Caco-2 (cell line): ENCODE measurements around the gene PHETA1. TPM values are rescaled to one million over a fixed set of nuclear protein-coding genes. Genes with fewer than 3 reads are reported as not detected.

Source experiments
- BruUV-seq: library from RNA; stranded (reverse); fragments of 400-500 nt; replicated peaks from 2 replicates; lab custom pipeline; 2021; lab: Mats Ljungman, UMichigan
- CTCF ChIA-PET: fragments of 300-600 bp; sonication (Branson Sonifier 250); formaldehyde crosslinking; loops from one replicate; lab custom pipeline; 2022; ENCODE audit warnings: antibody characterized with exemption; lab: Charles Lee
- POLR2A ChIA-PET: fragments of 300-600 bp; sonication (Branson Sonifier 250); formaldehyde crosslinking; loops from one replicate; lab custom pipeline; 2022; ENCODE audit warnings: antibody characterized with exemption; lab: Charles Lee
- DNase-seq, 2 experiments: peaks; one replicate each; pipeline versions ENCODE4 v3.0.0 to v3.0.0-alpha.2; 2020 to 2022
- H3K27me3 ChIP-seq: replicated peaks from 2 replicates; pipeline ENCODE4 v1.6.0; 2011; ENCODE audit warnings: low read length; ENCODE audit not compliant: control insufficient read depth, insufficient read depth
- H3K36me3 ChIP-seq: 2 replicates; pipeline ENCODE4 v1.5.1; 2011; ENCODE audit warnings: low read length; ENCODE audit not compliant: control insufficient read depth, insufficient read depth
- H3K4me1 ChIP-seq: fragments of 250-450 bp; sonication (Bioruptor Pico); 2 replicates; pipeline ENCODE4 v1.5.1; 2020; ENCODE audit warnings: mild to moderate bottlenecking
- H3K4me3 ChIP-seq: 2 replicates; pipeline ENCODE4 v1.5.1; 2011; ENCODE audit warnings: low read depth, mild to moderate bottlenecking, control low read depth, low read length
- H3K9me3 ChIP-seq: fragments of 250-450 bp; sonication (Bioruptor Pico); 2 replicates; pipeline ENCODE4 v1.5.1; 2020; ENCODE audit warnings: mild to moderate bottlenecking, moderate library complexity
- H3K27ac Mint-ChIP-seq: one replicate; pipeline ENCODE4 v1.8.0; 2022; ENCODE audit warnings: mixed read lengths; ENCODE audit not compliant: unreplicated experiment
- H3K27me3 Mint-ChIP-seq: one replicate; pipeline ENCODE4 v1.8.0; 2022; ENCODE audit warnings: mixed read lengths; ENCODE audit not compliant: insufficient read depth, unreplicated experiment
- H3K36me3 Mint-ChIP-seq: one replicate; pipeline ENCODE4 v1.8.0; 2022; ENCODE audit warnings: mild to moderate bottlenecking, mixed read lengths; ENCODE audit not compliant: insufficient read depth, unreplicated experiment
- H3K4me1 Mint-ChIP-seq: one replicate; pipeline ENCODE4 v1.8.0; 2022; ENCODE audit warnings: low read depth, mixed read lengths; ENCODE audit not compliant: unreplicated experiment
- H3K4me3 Mint-ChIP-seq: one replicate; pipeline ENCODE4 v1.8.0; 2022; ENCODE audit warnings: mild to moderate bottlenecking, moderate library complexity, mixed read lengths; ENCODE audit not compliant: unreplicated experiment
- H3K9me3 Mint-ChIP-seq: one replicate; pipeline ENCODE4 v1.8.0; 2022; ENCODE audit warnings: mixed read lengths; ENCODE audit not compliant: unreplicated experiment
- CTCF ChIP-seq, 2 experiments: fragments of 200-600 bp in 1 of 2; IDR thresholded peaks; 1 replicate in 1 of 2; 2 replicates in 1 of 2; pipeline versions ENCODE4 v1.5.1 to v1.8.0; 2011 to 2022; ENCODE audit warnings: antibody characterized with exemption in 1 of 2, control low read depth in 1 of 2, inconsistent platforms in 1 of 2, low read depth in 1 of 2, low read length in 1 of 2, mild to moderate bottlenecking in 1 of 2, moderate library complexity in 1 of 2; ENCODE audit not compliant: insufficient read depth in 1 of 2, severe bottlenecking in 1 of 2, unreplicated experiment in 1 of 2
- intact Hi-C: fragments of 100-400 bp; cut with micrococcal nuclease; formaldehyde crosslinking; loops from one replicate; pipeline ENCODE4 v1.10.0; 2022; ENCODE audit not compliant: unreplicated experiment
- total RNA-seq: library from RNA; stranded (reverse); gene quantifications from 2 replicates; pipeline ENCODE4 v1.2.3, GENCODE V29; 2022

The PHETA1 gene
- total RNA-seq, 1 experiment from 2014 or later = 14.9 TPM

GRCh38 chr12:111316671-111317070, 52.2 kb downstream of the PHETA1 start:
- no peaks in the 10 kb centered on the region for H3K36me3 Mint-ChIP-seq

GRCh38 chr12:111314953-111315539, 53.8 kb downstream of the PHETA1 start:
- ChIA-PET CTCF (interaction anchor here (0.7 kb wide), 1 partner anchor 291 kb away, joined by 5 read pairs; no protein-coding TSS in a partner anchor), POLR2A (no interaction called here)
- H3K4me1 ChIP-seq = no peaks in the 10 kb centered on the region
- Mint-ChIP-seq H3K27me3 (peaks cover 13% of the 10 kb centered on the region), H3K9me3 (no peaks in the 10 kb centered on the region), H3K27ac (no peak overlapping the region), H3K36me3 (no peaks in the 10 kb centered on the region), H3K4me3 (no peak overlapping the region), H3K4me1 (no peaks in the 10 kb centered on the region)
- no peak for TF ChIP-seq CTCF (IDR thresholded peaks at IDR 0.05; ENCODE audit: insufficient read depth in 1 of 2, low read depth in 1 of 2, low read length in 1 of 2, severe bottlenecking in 1 of 2, unreplicated experiment in 1 of 2)
- no TSS peak for BruUV-seq
- no peaks in the 10 kb centered on the region for H3K36me3 ChIP-seq
- no peak overlapping the region for H3K4me3 ChIP-seq
- H3K9me3 ChIP-seq = no peaks in the 10 kb centered on the region
- DNase-seq = no peak
- intact Hi-C loops = loop anchor here (5.0 kb wide), 1 partner anchor 423 kb away; no protein-coding TSS in a partner anchor
- H3K27me3 ChIP-seq = no peaks in the 10 kb centered on the region

More at GRCh38 chr12:111316671-111317070, 52.2 kb downstream of the PHETA1 start:
- Mint-ChIP-seq H3K9me3 (no peaks in the 10 kb centered on the region), H3K27ac (no peak overlapping the region), H3K4me3 (no peak overlapping the region), H3K4me1 (no peaks in the 10 kb centered on the region), H3K27me3 (peaks cover 13% of the 10 kb centered on the region)
- Histone ChIP-seq H3K36me3 (no peaks in the 10 kb centered on the region), H3K9me3 (no peaks in the 10 kb centered on the region), H3K4me3 (no peak overlapping the region), H3K4me1 (no peaks in the 10 kb centered on the region), H3K27me3 (no peaks in the 10 kb centered on the region)
- no TSS peak for BruUV-seq
- no peak for DNase-seq
- intact Hi-C loops = no loop called here
- POLR2A ChIA-PET = no interaction called here
- CTCF ChIA-PET = interaction anchor here (0.6 kb wide), 1 partner anchor 19 kb away, joined by 4 read pairs; no protein-coding TSS in a partner anchor
- no peak for TF ChIP-seq CTCF (IDR thresholded peaks at IDR 0.05; ENCODE audit: insufficient read depth in 1 of 2, low read depth in 1 of 2, low read length in 1 of 2, severe bottlenecking in 1 of 2, unreplicated experiment in 1 of 2)

GRCh38 chr12:111313833-111314259, 55.0 kb downstream of the PHETA1 start:
- Mint-ChIP-seq H3K4me1 (no peaks in the 10 kb centered on the region), H3K9me3 (no peaks in the 10 kb centered on the region), H3K27ac (no peak overlapping the region), H3K27me3 (peaks cover 17% of the 10 kb centered on the region), H3K36me3 (no peaks in the 10 kb centered on the region), H3K4me3 (no peak overlapping the region)
- ChIA-PET POLR2A (no interaction called here), CTCF (interaction anchor here (0.6 to 0.7 kb wide), 3 partner anchors 39 to 594 kb away, joined by 3 to 11 read pairs (median 5); no protein-coding TSS in a partner anchor)
- TF ChIP-seq CTCF (IDR thresholded peaks at IDR 0.05; ENCODE audit: insufficient read depth in 1 of 2, low read depth in 1 of 2, low read length in 1 of 2, severe bottlenecking in 1 of 2, unreplicated experiment in 1 of 2) = peak; percentile 88 to 93
- Histone ChIP-seq H3K4me1 (no peaks in the 10 kb centered on the region), H3K9me3 (no peaks in the 10 kb centered on the region), H3K4me3 (no peak overlapping the region), H3K27me3 (no peaks in the 10 kb centered on the region), H3K36me3 (no peaks in the 10 kb centered on the region)
- intact Hi-C loops = loop anchor here (1.0 to 5.0 kb wide), 2 partner anchors 290 to 422 kb away; no protein-coding TSS in a partner anchor
- BruUV-seq = no TSS peak
- peak; percentile 66 to 79 for DNase-seq
